Measurements from ENCODE around the gene THSD7A. TPM values are rescaled to one million over a fixed set of nuclear protein-coding genes. Genes with fewer than 3 reads are reported as not detected.
"Not testable (repeated sequence)": the region's sequence is repeated elsewhere in the genome, so short reads cannot be mapped to it uniquely, and the experiment has no call there.

The THSD7A gene
- total and polyA plus RNA-seq, 2 of the 4 experiments (the other 2 are of a cell fraction) = 0.02 to 0.18 TPM

DNA sequence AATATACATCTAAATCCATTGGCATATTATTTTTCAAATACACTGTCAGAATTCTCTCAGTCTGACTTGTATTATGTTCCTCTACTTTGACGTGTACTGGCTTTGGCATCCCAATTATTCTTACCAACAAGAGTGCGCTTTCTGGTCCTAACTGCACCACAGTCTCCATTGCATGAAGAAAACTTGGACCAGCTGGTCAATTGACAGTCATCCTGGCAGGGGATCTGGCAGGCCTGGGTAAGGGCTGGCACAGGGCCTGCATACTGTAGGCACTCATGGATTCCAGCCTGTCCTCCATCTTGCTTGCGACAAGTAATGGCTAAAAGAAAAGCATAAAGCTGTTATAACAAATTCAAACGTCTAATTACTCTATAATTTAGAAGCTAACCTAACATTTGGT, 384.9 kb downstream of the THSD7A start:
- BruUV-seq (replicated peaks) = no TSS peak
- Histone ChIP-seq H3K14ac (replicated peaks; ENCODE audit: low read depth, low read length) (no peak overlapping the region), H3K4ac (ENCODE audit: low read depth, low read length) (no peak overlapping the region), H2AK9ac (replicated peaks; ENCODE audit: low read depth, low read length, poor library complexity) (no peak overlapping the region), H3K4me1 (ENCODE audit: control insufficient read depth, insufficient read depth, low read length) (no peaks in the 10 kb centered on the region), H3K23ac (ENCODE audit: low read depth, low read length) (no peak overlapping the region), H4K20me1 (ENCODE audit: insufficient read depth, low read length) (no peaks in the 10 kb centered on the region), H2BK5ac (ENCODE audit: low read depth, low read length, poor library complexity, severe bottlenecking) (no peak overlapping the region), H4K8ac (ENCODE audit: low read depth in 2 of 2, low read length in 2 of 2) (no peak overlapping the region), H3K4me3 (ENCODE audit: insufficient read depth, low read depth, low read length) (no peak overlapping the region), H3K9ac (ENCODE audit: low read depth, low read length) (no peak overlapping the region), H3K9me1 (ENCODE audit: insufficient read depth, low read length) (no peaks in the 10 kb centered on the region), H3K36me3 (ENCODE audit: control insufficient read depth, insufficient read depth, low read length) (no peaks in the 10 kb centered on the region), H3K27ac (ENCODE audit: insufficient read depth, low read length) (no peak overlapping the region), H3K27me3 (ENCODE audit: control insufficient read depth, insufficient read depth, low read length) (no peaks in the 10 kb centered on the region), H2BK20ac (ENCODE audit: low read depth, low read length) (no peak overlapping the region), H2BK120ac (ENCODE audit: low read depth, low read length) (no peak overlapping the region), H3K4me2 (ENCODE audit: low read depth, low read length) (no peak overlapping the region), H3K56ac (ENCODE audit: extremely low read depth, insufficient read depth, low read length) (no peak overlapping the region), H4K91ac (ENCODE audit: insufficient read depth, low read depth, low read length) (no peak overlapping the region), H2BK15ac (ENCODE audit: low read depth, low read length) (no peak overlapping the region), H2AK5ac (ENCODE audit: low read depth, low read length) (no peak overlapping the region), H3K9me3 (ENCODE audit: control insufficient read depth, insufficient read depth, low read length) (no peaks in the 10 kb centered on the region), H2AFZ (replicated peaks; ENCODE audit: low read length, poor library complexity) (no peak overlapping the region), H4K5ac (ENCODE audit: low read depth, low read length) (no peak overlapping the region), H3K79me1 (ENCODE audit: low read depth in 1 of 2, low read length in 2 of 2) (no peaks in the 10 kb centered on the region), H3K18ac (ENCODE audit: low read depth, low read length) (no peak overlapping the region)
- no peak for ATAC-seq (ENCODE audit: low read depth)
- POLR2A ChIA-PET (ENCODE audit: unreplicated experiment) = no interaction called here
- no peak for TF ChIP-seq CEBPB (IDR thresholded peaks at IDR 0.05; ENCODE audit: low read depth, low read length)
- no peak for TF ChIP-seq RCOR1 (IDR thresholded peaks at IDR 0.05; ENCODE audit: insufficient replicate concordance, low read length)
- TF ChIP-seq, protein P1, sequence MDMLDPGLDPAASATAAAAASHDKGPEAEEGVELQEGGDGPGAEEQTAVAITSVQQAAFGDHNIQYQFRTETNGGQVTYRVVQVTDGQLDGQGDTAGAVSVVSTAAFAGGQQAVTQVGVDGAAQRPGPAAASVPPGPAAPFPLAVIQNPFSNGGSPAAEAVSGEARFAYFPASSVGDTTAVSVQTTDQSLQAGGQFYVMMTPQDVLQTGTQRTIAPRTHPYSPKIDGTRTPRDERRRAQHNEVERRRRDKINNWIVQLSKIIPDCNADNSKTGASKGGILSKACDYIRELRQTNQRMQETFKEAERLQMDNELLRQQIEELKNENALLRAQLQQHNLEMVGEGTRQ (IDR thresholded peaks at IDR 0.05; ENCODE audit: low read depth, low read length) = no peak
- no peak for TF ChIP-seq RFX5 (IDR thresholded peaks at IDR 0.05; ENCODE audit: low read depth, low read length)
- TF ChIP-seq MXI1 (IDR thresholded peaks at IDR 0.05; ENCODE audit: borderline replicate concordance, low read depth, low read length) = no peak
- DNase-seq = no peak
- 100% methylated on average over 1 of the region's 4 CpGs; no CpG with 5 or more reads in 1 of the 2 experiments for WGBS, 2 experiments (ENCODE audit: extremely low coverage in 2 of 2, insufficient read length in 1 of 2)
- intact Hi-C loops (cut with micrococcal nuclease) (no loop called here), in situ Hi-C loops (cut with MboI; ENCODE audit: low sequenced_read_pairs) (loop anchor here (25.0 kb wide), 3 partner anchors 615 to 1040 kb away; no protein-coding TSS in a partner anchor), dilution Hi-C loops (cut with HindIII; ENCODE audit: low sequenced_read_pairs, unreplicated experiment) (no loop called here)
- CTCF ChIA-PET = no interaction called here

DNA sequence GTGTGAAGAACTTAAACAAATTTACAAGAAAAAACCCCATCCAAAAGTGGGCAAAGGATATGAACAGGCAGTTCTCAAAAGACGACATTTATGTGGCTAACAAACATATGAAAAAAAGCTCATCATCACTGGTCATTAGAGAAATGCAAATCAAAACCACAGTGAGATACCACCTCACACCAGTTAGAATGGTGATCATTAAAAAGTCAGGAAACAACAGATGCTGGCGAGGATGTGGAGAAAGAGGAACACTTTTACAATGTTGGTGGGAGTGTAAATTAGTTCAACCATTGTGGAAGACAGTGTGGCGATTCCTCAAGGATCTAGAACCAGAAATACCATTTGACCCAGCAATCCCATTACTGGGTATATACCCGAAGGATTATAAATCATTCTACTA, 388.1 kb downstream of the THSD7A start:
- H2AFZ ChIP-seq (replicated peaks; ENCODE audit: low read length, poor library complexity); H2BK15ac ChIP-seq (ENCODE audit: low read depth, low read length); H3K79me1 ChIP-seq (ENCODE audit: low read depth in 1 of 2, low read length in 2 of 2); H3K4me1 ChIP-seq (ENCODE audit: control insufficient read depth, insufficient read depth, low read length); H2BK120ac ChIP-seq (ENCODE audit: low read depth, low read length); H3K27me3 ChIP-seq (ENCODE audit: control insufficient read depth, insufficient read depth, low read length); intact Hi-C loops (cut with micrococcal nuclease); H3K9me1 ChIP-seq (ENCODE audit: insufficient read depth, low read length); CTCF ChIA-PET; H2BK20ac ChIP-seq (ENCODE audit: low read depth, low read length); H2AK5ac ChIP-seq (ENCODE audit: low read depth, low read length); H3K4ac ChIP-seq (ENCODE audit: low read depth, low read length); DNase-seq; dilution Hi-C loops (cut with HindIII; ENCODE audit: low sequenced_read_pairs, unreplicated experiment); H2AK9ac ChIP-seq (replicated peaks; ENCODE audit: low read depth, low read length, poor library complexity); H2BK5ac ChIP-seq (ENCODE audit: low read depth, low read length, poor library complexity, severe bottlenecking); BruUV-seq (replicated peaks); H3K14ac ChIP-seq (replicated peaks; ENCODE audit: low read depth, low read length); H3K9me3 ChIP-seq (ENCODE audit: control insufficient read depth, insufficient read depth, low read length); H3K18ac ChIP-seq (ENCODE audit: low read depth, low read length); H3K36me3 ChIP-seq (ENCODE audit: control insufficient read depth, insufficient read depth, low read length); H3K9ac ChIP-seq (ENCODE audit: low read depth, low read length); H4K20me1 ChIP-seq (ENCODE audit: insufficient read depth, low read length); H3K56ac ChIP-seq (ENCODE audit: extremely low read depth, insufficient read depth, low read length); H4K91ac ChIP-seq (ENCODE audit: insufficient read depth, low read depth, low read length); H4K8ac ChIP-seq (ENCODE audit: low read depth in 2 of 2, low read length in 2 of 2); H3K4me2 ChIP-seq (ENCODE audit: low read depth, low read length); H3K4me3 ChIP-seq (ENCODE audit: insufficient read depth, low read depth, low read length); H4K5ac ChIP-seq (ENCODE audit: low read depth, low read length); H3K27ac ChIP-seq (ENCODE audit: insufficient read depth, low read length); ATAC-seq (ENCODE audit: low read depth); H3K23ac ChIP-seq (ENCODE audit: low read depth, low read length); POLR2A ChIA-PET (ENCODE audit: unreplicated experiment): not testable (repeated sequence)
- no CpG with 5 or more reads among the region's 4 CpGs for WGBS, 2 experiments (ENCODE audit: extremely low coverage in 2 of 2, insufficient read length in 1 of 2)
- in situ Hi-C loops (cut with MboI; ENCODE audit: low sequenced_read_pairs) = loop anchor here (25.0 kb wide), 3 partner anchors 618 to 1043 kb away; no protein-coding TSS in a partner anchor

All from IMR-90 (cell line).